SJSA1 (cell line): ENCODE measurements around the gene CPLX3. TPM values are rescaled to one million over a fixed set of nuclear protein-coding genes. Genes with fewer than 3 reads are reported as not detected.
A peak's percentile ranks its signal among the peaks of the same experiment; 100 is the strongest.

ENCODE experiments used
- DNase-seq, 2 experiments: peaks; one replicate each; pipeline ENCODE4 v3.0.0-alpha.2; 2015 to 2020; ENCODE audit warnings: low spot score in 2 of 2, low read depth in 1 of 2
- H3K27ac ChIP-seq: fragments of 250-450 bp; sonication (Bioruptor Pico); 2 replicates; pipeline ENCODE4 v1.5.1; 2020; ENCODE audit warnings: mild to moderate bottlenecking, moderate library complexity
- H3K27me3 ChIP-seq: fragments of 250-450 bp; sonication (Bioruptor Pico); replicated peaks from 2 replicates; pipeline ENCODE4 v1.5.1; 2020; ENCODE audit warnings: mild to moderate bottlenecking, moderate library complexity
- H3K36me3 ChIP-seq: fragments of 250-450 bp; sonication (Bioruptor Pico); 2 replicates; pipeline ENCODE4 v1.5.1; 2020; ENCODE audit warnings: mild to moderate bottlenecking
- H3K4me1 ChIP-seq: fragments of 250-450 bp; sonication (Bioruptor Pico); replicated peaks from 2 replicates; pipeline ENCODE4 v1.6.1; 2021; ENCODE audit warnings: mild to moderate bottlenecking
- H3K4me3 ChIP-seq: fragments of 250-450 bp; sonication (Bioruptor Pico); 2 replicates; pipeline ENCODE4 v1.5.1; 2020; ENCODE audit warnings: mild to moderate bottlenecking
- H3K9me3 ChIP-seq: fragments of 250-450 bp; sonication (Bioruptor Pico); replicated peaks from 2 replicates; pipeline ENCODE4 v1.5.1; 2020; ENCODE audit warnings: mild to moderate bottlenecking
- total RNA-seq: library from RNA; depleted of rRNA; stranded (reverse); fragments of >200 nt; shearing (Covaris generic); gene quantifications from 2 replicates; pipeline ENCODE4 v1.2.3, GENCODE V29; 2014; rRNA removed

The CPLX3 gene, protein sequence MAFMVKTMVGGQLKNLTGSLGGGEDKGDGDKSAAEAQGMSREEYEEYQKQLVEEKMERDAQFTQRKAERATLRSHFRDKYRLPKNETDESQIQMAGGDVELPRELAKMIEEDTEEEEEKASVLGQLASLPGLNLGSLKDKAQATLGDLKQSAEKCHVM
- 0.13 TPM in 1 of 2 replicates, not detected in the other for total RNA-seq

GRCh38 chr15:74826364-74826819 lies at the start of gene CPLX3:
TSS of gene CPLX3 (plus strand) at chr15:74826627. CDS start at chr15:74826704, 77 bp downstream.
- H3K27ac ChIP-seq, result no peak within 1 kb of the TSS
- no peak within 1 kb of the TSS for H3K4me3 ChIP-seq
- no peaks in the 10 kb centered on the region; the same call in 1 of the 2 replicates for H3K9me3 ChIP-seq
- no peaks in the 10 kb centered on the region for H3K36me3 ChIP-seq
- H3K4me1 ChIP-seq, result no peaks in the 10 kb centered on the region
- H3K27me3 ChIP-seq, result peaks cover 38% of the 10 kb centered on the region
- DNase-seq, result no peak

DNA sequence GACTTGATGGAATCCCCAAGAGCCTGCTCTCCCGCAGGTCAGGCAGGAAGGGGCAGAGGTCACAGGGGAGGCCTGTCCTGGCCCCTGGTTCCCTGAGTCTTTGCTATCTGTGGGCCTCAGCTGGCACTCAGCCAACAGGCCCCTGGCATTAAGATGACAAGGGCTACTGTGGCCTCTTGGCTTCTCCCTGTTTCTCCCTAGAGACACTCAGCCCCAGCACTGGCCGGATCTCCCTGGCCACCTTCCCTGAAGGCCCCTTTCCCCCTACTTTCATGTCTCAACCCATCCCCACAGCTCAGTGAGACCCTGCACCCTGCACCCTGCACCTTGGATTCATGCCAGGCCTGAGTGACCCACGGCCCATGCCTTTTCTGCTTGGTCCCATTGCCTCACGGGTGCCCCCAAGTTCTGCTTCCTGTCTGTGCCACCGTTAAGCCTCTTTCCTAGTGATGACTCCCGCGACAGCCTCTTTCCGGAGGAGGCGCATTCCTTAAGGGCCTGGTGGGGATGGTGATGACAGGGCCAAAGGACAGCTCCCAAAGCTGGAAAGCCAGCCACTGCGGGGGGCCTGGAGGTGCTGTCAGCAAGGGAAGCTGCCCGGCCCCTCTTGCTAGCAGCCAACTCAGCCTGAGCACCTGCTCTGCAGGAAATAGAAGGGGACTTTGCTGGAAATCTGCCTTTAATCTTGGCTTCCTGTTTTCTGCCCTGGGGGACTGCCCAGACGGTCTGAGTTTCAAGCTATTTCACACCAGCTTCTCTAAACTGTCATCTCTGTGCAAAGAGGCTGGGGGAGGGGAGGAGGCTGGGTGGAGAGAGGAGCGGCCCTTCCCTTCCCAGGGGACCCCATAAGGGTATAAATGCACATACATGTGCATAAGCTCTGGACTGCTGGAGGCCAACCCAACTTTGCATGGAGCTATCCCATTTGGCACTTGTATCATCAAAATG lies 49.3 kb upstream of the CPLX3 start:
- DNase-seq, result no peak
- Histone ChIP-seq H3K36me3 (no peaks in the 10 kb centered on the region), H3K4me1 (peaks cover 12% of the 10 kb centered on the region), H3K27me3 (no peaks in the 10 kb centered on the region), H3K9me3 (no peaks in the 10 kb centered on the region), H3K27ac (no peak overlapping the region), H3K4me3 (no peak overlapping the region)

- Histone ChIP-seq H3K27ac (no peak overlapping the region), H3K4me1 (peaks cover 17% of the 10 kb centered on the region), H3K4me3 (no peak overlapping the region), H3K36me3 (no peaks in the 10 kb centered on the region), H3K9me3 (no peaks in the 10 kb centered on the region), H3K27me3 (no peaks in the 10 kb centered on the region)
- no peak for DNase-seq
These were observed 48.4 kb upstream of the CPLX3 start for GRCh38 chr15:74777769-74778598.

DNA sequence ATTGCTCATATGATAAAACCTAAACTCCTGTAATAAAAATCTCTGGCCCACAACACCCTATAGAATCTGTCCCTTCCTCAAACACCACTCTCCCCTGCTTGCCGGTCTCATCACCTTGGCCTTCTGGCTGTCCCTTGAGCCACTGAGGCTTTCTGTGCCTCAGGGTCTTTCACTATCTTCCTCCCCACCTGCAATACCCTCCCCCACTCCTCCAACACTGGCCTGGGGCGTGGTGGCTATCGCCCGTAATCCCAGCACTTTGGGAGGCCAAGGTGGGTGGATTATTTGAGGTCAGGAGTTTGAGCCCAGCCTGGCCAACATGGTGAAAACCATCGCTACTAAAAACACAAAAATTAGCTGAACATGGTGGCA lies 47.8 kb upstream of the CPLX3 start:
- no peak overlapping the region for H3K4me3 ChIP-seq
- H3K27ac ChIP-seq, result no peak overlapping the region
- H3K9me3 ChIP-seq, result no peaks in the 10 kb centered on the region
- no peak for DNase-seq
- H3K4me1 ChIP-seq, result peaks cover 23% of the 10 kb centered on the region
- no peaks in the 10 kb centered on the region for H3K27me3 ChIP-seq
- H3K36me3 ChIP-seq, result peaks cover under 1% of the 10 kb centered on the region

- no peaks in the 10 kb centered on the region for H3K9me3 ChIP-seq
- no peak overlapping the region for H3K4me3 ChIP-seq
- no peak overlapping the region for H3K27ac ChIP-seq
- H3K27me3 ChIP-seq, result no peaks in the 10 kb centered on the region
- peaks cover 26% of the 10 kb centered on the region for H3K4me1 ChIP-seq
- no peak for DNase-seq
- peaks cover 4% of the 10 kb centered on the region for H3K36me3 ChIP-seq
These were observed 47.2 kb upstream of the CPLX3 start for GRCh38 chr15:74779162-74779648.

GRCh38 chr15:74780523-74781430 lies 45.6 kb upstream of the CPLX3 start:
- no peak overlapping the region for H3K4me3 ChIP-seq
- H3K27ac ChIP-seq, result no peak overlapping the region
- no peak for DNase-seq
- H3K9me3 ChIP-seq, result no peaks in the 10 kb centered on the region
- peaks cover 7% of the 10 kb centered on the region for H3K36me3 ChIP-seq
- H3K4me1 ChIP-seq, result peaks cover 26% of the 10 kb centered on the region
- no peaks in the 10 kb centered on the region for H3K27me3 ChIP-seq

- H3K36me3 ChIP-seq, result peaks cover 7% of the 10 kb centered on the region
- H3K27me3 ChIP-seq, result no peaks in the 10 kb centered on the region
- H3K27ac ChIP-seq, result peak within 1 kb of the TSS; percentile 57
- DNase-seq, result peak; percentile 49 to 68
- H3K9me3 ChIP-seq, result no peaks in the 10 kb centered on the region
- H3K4me1 ChIP-seq, result peaks cover 26% of the 10 kb centered on the region
- H3K4me3 ChIP-seq, result peak within 1 kb of the TSS; percentile 98
These were observed 44.8 kb upstream of the CPLX3 start, which contains the start of gene CSK for GRCh38 chr15:74781431-74782258. TSS of gene CSK (plus strand) at chr15:74782080. CDS start at chr15:74798298, 16,218 bp downstream.

- H3K36me3 ChIP-seq, result peaks cover 7% of the 10 kb centered on the region
- peak overlapping the region; percentile 98 for H3K4me3 ChIP-seq
- H3K27ac ChIP-seq, result peak overlapping the region; percentile 57
- H3K4me1 ChIP-seq, result peaks cover 28% of the 10 kb centered on the region
- H3K27me3 ChIP-seq, result no peaks in the 10 kb centered on the region
- DNase-seq, result peak in 1 of 2 experiments; percentile 19
- no peaks in the 10 kb centered on the region for H3K9me3 ChIP-seq
These were observed 44.0 kb upstream of the CPLX3 start for GRCh38 chr15:74782259-74783071.

- H3K9me3 ChIP-seq, result no peaks in the 10 kb centered on the region
- peaks cover 7% of the 10 kb centered on the region for H3K36me3 ChIP-seq
- peak overlapping the region; percentile 98 for H3K4me3 ChIP-seq
- no peak overlapping the region for H3K27ac ChIP-seq
- H3K4me1 ChIP-seq, result peaks cover 30% of the 10 kb centered on the region
- DNase-seq, result no peak
- H3K27me3 ChIP-seq, result no peaks in the 10 kb centered on the region
These were observed 43.2 kb upstream of the CPLX3 start for GRCh38 chr15:74783072-74783807.

DNA sequence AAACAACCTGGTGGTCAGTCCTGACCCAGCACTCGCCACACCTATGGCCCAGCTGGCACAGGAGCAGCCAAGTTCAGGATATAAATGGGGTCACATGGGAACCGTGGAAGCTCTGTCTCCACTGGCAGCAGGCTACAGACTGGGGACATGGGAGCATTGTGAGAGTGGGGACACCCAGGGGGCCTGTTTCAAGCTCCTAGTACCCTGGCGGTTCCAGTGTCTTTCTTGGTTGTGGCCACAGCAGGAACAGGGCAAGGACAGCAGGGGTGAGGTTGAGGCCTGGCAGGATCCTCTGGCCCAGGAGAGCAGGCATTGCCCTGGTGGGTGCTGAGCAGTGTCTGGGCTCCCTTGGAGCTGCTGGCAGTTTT lies 42.6 kb upstream of the CPLX3 start:
- H3K36me3 ChIP-seq, result peaks cover 7% of the 10 kb centered on the region
- H3K4me3 ChIP-seq, result peak overlapping the region; percentile 98; the same call in 1 of the 2 replicates
- H3K9me3 ChIP-seq, result no peaks in the 10 kb centered on the region
- DNase-seq, result no peak
- no peak overlapping the region for H3K27ac ChIP-seq
- H3K4me1 ChIP-seq, result peaks cover 28% of the 10 kb centered on the region
- H3K27me3 ChIP-seq, result no peaks in the 10 kb centered on the region
